GM19438 (cell line): ENCODE measurements around the gene PTPRM.

Source experiments
- ATAC-seq: cut with Tn5 transposase; IDR thresholded peaks from one replicate; pipeline ENCODE4 v1.9.1; 2021; ENCODE audit warnings: low read depth; ENCODE audit not compliant: unreplicated experiment

Gene PTPRM

GRCh38 chr18:7598167-7599047, 31.3 kb downstream of the PTPRM start:
- no peak for ATAC-seq

GRCh38 chr18:7600036-7600435, 32.9 kb downstream of the PTPRM start:
- no peak for ATAC-seq

GRCh38 chr18:7600528-7601245, 33.6 kb downstream of the PTPRM start:
- no peak for ATAC-seq

- ATAC-seq, result no peak
Observed at GRCh38 chr18:7601246-7601615, 34.1 kb downstream of the PTPRM start.

GRCh38 chr18:7601936-7602335, 34.8 kb downstream of the PTPRM start:
- no peak for ATAC-seq

- no peak for ATAC-seq
Observed at GRCh38 chr18:7603259-7604000, 36.3 kb downstream of the PTPRM start.

GRCh38 chr18:7604361-7604760, 37.2 kb downstream of the PTPRM start:
- ATAC-seq, result no peak

GRCh38 chr18:7605705-7606104, 38.6 kb downstream of the PTPRM start:
- ATAC-seq, result no peak

- ATAC-seq, result no peak
Observed at GRCh38 chr18:7607540-7608173, 40.5 kb downstream of the PTPRM start.

GRCh38 chr18:7608174-7608550, 41.0 kb downstream of the PTPRM start:
- no peak for ATAC-seq

- no peak for ATAC-seq
Observed at GRCh38 chr18:7608781-7609201, 41.7 kb downstream of the PTPRM start.

GRCh38 chr18:7609617-7610016, 42.5 kb downstream of the PTPRM start:
- ATAC-seq, result no peak

GRCh38 chr18:7614042-7614441, 46.9 kb downstream of the PTPRM start:
- ATAC-seq, result no peak

- ATAC-seq, result no peak
Observed at GRCh38 chr18:7615840-7616239, 48.7 kb downstream of the PTPRM start.

GRCh38 chr18:7616661-7617060, 49.5 kb downstream of the PTPRM start:
- no peak for ATAC-seq

- ATAC-seq, result no peak
Observed at GRCh38 chr18:7617738-7618422, 50.8 kb downstream of the PTPRM start.

GRCh38 chr18:7618891-7619442, 51.9 kb downstream of the PTPRM start:
- no peak for ATAC-seq

GRCh38 chr18:7619676-7620075, 52.6 kb downstream of the PTPRM start:
- ATAC-seq, result no peak

- ATAC-seq, result no peak
Observed at GRCh38 chr18:7622721-7623120, 55.6 kb downstream of the PTPRM start.

- ATAC-seq, result no peak
Observed at GRCh38 chr18:7623681-7624080, 56.6 kb downstream of the PTPRM start.
